GM18520 (cell line): ENCODE results near the gene RCE1.

Source experiments
- ATAC-seq: cut with Tn5 transposase; IDR thresholded peaks from one replicate; pipeline ENCODE4 v1.9.1; 2021; ENCODE audit not compliant: unreplicated experiment

Gene RCE1

DNA sequence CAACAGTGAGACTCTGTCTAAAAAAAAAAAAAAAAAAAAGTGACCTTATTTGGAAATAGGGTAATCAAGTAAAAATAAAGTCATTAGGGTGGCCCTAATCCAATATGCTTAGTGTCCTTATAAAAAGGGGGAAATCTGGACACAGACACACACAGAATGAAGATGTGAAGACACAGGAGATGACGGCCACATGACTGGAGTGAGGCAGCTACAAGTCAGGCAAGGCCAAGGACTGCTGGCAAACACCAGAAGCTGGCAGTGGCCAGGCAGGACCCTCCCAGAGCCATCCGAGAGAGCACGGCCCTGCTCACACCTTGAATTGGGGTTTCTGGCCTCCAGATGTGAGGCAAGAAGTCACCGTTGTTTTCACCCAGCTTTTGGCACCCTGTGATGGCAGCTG lies 42.2 kb downstream of the RCE1 start:
- no peak for ATAC-seq

DNA sequence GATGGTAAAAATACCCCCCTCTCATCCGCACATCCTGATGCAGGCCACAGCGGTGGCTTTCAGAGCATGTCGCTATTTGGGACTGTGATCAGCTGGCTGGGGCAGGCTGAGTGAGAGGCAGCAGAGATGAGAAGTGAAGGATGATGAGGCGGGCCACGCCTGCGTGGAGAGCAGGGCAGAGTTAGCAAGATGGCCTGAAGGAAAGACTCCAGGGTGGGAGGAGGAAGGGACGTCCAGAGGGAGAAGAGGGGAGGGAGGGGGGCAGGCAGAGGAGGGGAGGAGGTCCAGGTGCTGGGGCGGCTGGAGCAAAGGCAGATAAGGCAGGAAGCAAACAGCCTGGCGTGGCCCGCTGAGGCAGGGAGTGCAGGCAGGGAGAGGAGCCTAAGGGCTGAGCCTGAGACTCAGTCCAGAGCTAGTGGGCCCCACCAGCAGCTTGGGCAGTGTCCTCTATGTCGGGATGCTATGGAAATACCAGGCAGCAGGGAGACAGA lies 42.8 kb downstream of the RCE1 start:
- ATAC-seq: no peak

- no peak for ATAC-seq
Observed at GRCh38 chr11:66886671-66887221, 43.5 kb downstream of the RCE1 start.

GRCh38 chr11:66887526-66887925 lies 44.3 kb downstream of the RCE1 start:
- no peak for ATAC-seq

DNA sequence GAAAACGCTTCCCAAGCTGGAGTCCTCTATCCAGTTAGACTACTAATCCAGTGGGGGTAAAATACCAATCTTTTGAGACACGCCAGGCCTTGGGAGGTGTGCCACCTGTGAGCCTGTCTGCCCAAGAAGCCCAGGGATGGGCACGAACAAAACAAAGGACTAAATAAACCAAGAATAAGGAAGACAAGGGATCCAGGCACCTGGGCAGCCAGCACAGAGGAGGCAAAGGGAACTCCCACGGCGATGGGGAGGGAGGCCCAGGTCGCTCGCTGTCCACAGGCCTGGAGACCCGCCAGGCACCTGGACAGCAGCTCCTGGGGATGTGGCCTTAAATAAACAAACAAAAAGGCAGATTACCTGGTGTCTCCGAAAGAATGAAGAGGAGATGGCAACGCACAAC lies 45.0 kb downstream of the RCE1 start:
- no peak for ATAC-seq

DNA sequence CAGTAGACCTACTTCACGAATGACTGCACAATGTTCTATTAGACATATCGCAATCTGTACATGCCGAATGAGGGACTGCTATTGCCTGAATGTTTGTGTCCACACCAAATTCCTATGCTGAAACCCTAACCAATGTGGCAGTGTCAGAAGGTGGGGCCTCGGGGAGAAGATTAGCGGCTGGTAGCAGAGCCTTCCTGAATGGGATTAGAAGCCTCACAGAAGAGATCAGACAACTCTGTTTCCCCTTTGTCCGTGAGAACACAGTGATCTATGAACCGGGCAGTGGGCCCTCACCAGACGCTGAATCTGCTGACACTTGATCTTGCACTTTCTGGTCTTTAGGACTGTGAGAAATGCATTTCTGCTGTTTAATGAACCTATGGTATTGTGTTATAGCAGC lies 46.7 kb downstream of the RCE1 start:
- ATAC-seq: no peak

GRCh38 chr11:66891851-66892660 lies 48.8 kb downstream of the RCE1 start:
- ATAC-seq: peak; percentile 79

DNA sequence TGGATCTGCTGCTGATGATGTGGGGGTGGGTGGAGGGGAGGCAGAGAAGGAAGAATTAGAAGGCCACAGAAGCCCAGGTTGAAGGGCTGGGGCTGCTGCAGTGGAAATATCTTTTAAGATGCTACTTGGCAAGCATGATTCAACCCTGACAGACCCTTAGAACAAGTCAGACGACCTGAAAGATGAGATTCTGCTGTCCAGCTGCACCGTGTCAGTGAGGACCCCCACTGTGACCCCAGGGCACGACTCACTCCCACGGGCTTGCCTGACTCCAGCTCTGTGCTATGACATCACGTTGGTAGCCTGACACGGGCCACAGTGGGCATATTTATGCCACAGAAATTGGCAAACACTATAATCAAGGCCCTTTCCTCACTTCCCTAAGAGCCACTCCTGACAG lies 49.7 kb downstream of the RCE1 start:
- no peak for ATAC-seq

GRCh38 chr11:66894141-66894540 lies 50.9 kb downstream of the RCE1 start:
- no peak for ATAC-seq
